Stimulated activated CD8-positive, alpha-beta memory T cell treated with anti-CD3 and anti-CD28 coated beads, Interleukin-15, amount 100 ng/mL, for 4 hours (primary cell): ENCODE results near the gene ADRA1B.
A peak's percentile ranks its signal among the peaks of the same experiment; 100 is the strongest.

ENCODE experiments used
- DNase-seq, 2 donors: peaks; one replicate each; pipeline ENCODE4 v3.0.0-alpha.2; 2020; ENCODE audit warnings: low read depth in 2 of 2

The ADRA1B gene

GRCh38 chr5:159928122-159928909 is 12.0 kb downstream of the ADRA1B start:
- DNase-seq, result no peak

- no peak for DNase-seq
Observed at GRCh38 chr5:159929176-159929575, 12.9 kb downstream of the ADRA1B start.

- peak in 1 of 2 donors; percentile 6 for DNase-seq
Observed at GRCh38 chr5:159933531-159934485, 17.5 kb downstream of the ADRA1B start.

GRCh38 chr5:159935946-159936345 is 19.7 kb downstream of the ADRA1B start:
- no peak for DNase-seq

GRCh38 chr5:159936686-159937329 is 20.5 kb downstream of the ADRA1B start:
- no peak for DNase-seq

- DNase-seq, result no peak
Observed at GRCh38 chr5:159937580-159937979, 21.3 kb downstream of the ADRA1B start.

GRCh38 chr5:159943326-159943725 is 27.0 kb downstream of the ADRA1B start:
- DNase-seq, result no peak

- DNase-seq, result no peak
Observed at GRCh38 chr5:159944056-159944600, 27.8 kb downstream of the ADRA1B start.

GRCh38 chr5:159945359-159945758 is 29.1 kb downstream of the ADRA1B start:
- no peak for DNase-seq

GRCh38 chr5:159947708-159948358 is 31.6 kb downstream of the ADRA1B start:
- DNase-seq, result no peak

GRCh38 chr5:159951387-159951786 is 35.1 kb downstream of the ADRA1B start:
- DNase-seq, result no peak

- no peak for DNase-seq
Observed at GRCh38 chr5:159951834-159952233, 35.6 kb downstream of the ADRA1B start.

GRCh38 chr5:159953609-159954008 is 37.3 kb downstream of the ADRA1B start:
- DNase-seq, result no peak

GRCh38 chr5:159955056-159955624 is 38.9 kb downstream of the ADRA1B start:
- no peak for DNase-seq

GRCh38 chr5:159956074-159956473 is 39.8 kb downstream of the ADRA1B start:
- DNase-seq, result no peak

- no peak for DNase-seq
Observed at GRCh38 chr5:159961176-159962160, 45.2 kb downstream of the ADRA1B start.

GRCh38 chr5:159962214-159962613 is 45.9 kb downstream of the ADRA1B start:
- DNase-seq, result no peak

- no peak for DNase-seq
Observed at GRCh38 chr5:159963935-159964334, 47.7 kb downstream of the ADRA1B start.

- DNase-seq, result no peak
Observed at GRCh38 chr5:159965031-159965837, 49.0 kb downstream of the ADRA1B start.
